ENCODE results near the gene CNBD2.
"Not testable (repeated sequence)": the region's sequence is repeated elsewhere in the genome, so short reads cannot be mapped to it uniquely, and the experiment has no call there.

Gene CNBD2

GRCh38 chr20:35991142-35991771 is 22.9 kb downstream of the CNBD2 start:
- Histone ChIP-seq H3K4me3 (ENCODE audit: low read depth in 1 of 2, low read length in 2 of 2) (no peak overlapping the region), H3K27ac (ENCODE audit: low read depth, low read length) (no peak overlapping the region), H3K36me3 (ENCODE audit: control insufficient read depth in 1 of 2, insufficient read depth in 2 of 2, low read length in 2 of 2) (no peaks in the 10 kb centered on the region), H3K9ac (ENCODE audit: low read depth in 1 of 2, low read length in 2 of 2) (no peak overlapping the region), H3K27me3 (ENCODE audit: control insufficient read depth in 1 of 2, insufficient read depth in 2 of 2, low read length in 2 of 2) (no peaks in the 10 kb centered on the region), H3K9me3 (ENCODE audit: control insufficient read depth in 1 of 2, low read length in 2 of 2) (no peaks in the 10 kb centered on the region), H3K4me1 (ENCODE audit: control insufficient read depth in 1 of 2, insufficient read depth in 2 of 2, low read length in 2 of 2) (no peaks in the 10 kb centered on the region)

GRCh38 chr20:35992713-35993335 is 24.4 kb downstream of the CNBD2 start:
- H3K27ac ChIP-seq (ENCODE audit: low read depth, low read length), result no peak overlapping the region
- no peak overlapping the region for H3K9ac ChIP-seq (ENCODE audit: low read depth in 1 of 2, low read length in 2 of 2)
- no peaks in the 10 kb centered on the region for H3K36me3 ChIP-seq (ENCODE audit: control insufficient read depth in 1 of 2, insufficient read depth in 2 of 2, low read length in 2 of 2)
- H3K27me3 ChIP-seq (ENCODE audit: control insufficient read depth in 1 of 2, insufficient read depth in 2 of 2, low read length in 2 of 2), result no peaks in the 10 kb centered on the region
- no peaks in the 10 kb centered on the region for H3K9me3 ChIP-seq (ENCODE audit: control insufficient read depth in 1 of 2, low read length in 2 of 2)
- H3K4me3 ChIP-seq (ENCODE audit: low read depth in 1 of 2, low read length in 2 of 2), result no peak overlapping the region
- H3K4me1 ChIP-seq (ENCODE audit: control insufficient read depth in 1 of 2, insufficient read depth in 2 of 2, low read length in 2 of 2), result no peaks in the 10 kb centered on the region

GRCh38 chr20:35994994-35995453 is 26.6 kb downstream of the CNBD2 start:
- H3K27ac ChIP-seq (ENCODE audit: low read depth, low read length), result no peak overlapping the region
- H3K9me3 ChIP-seq (ENCODE audit: control insufficient read depth in 1 of 2, low read length in 2 of 2), result no peaks in the 10 kb centered on the region
- H3K4me3 ChIP-seq (ENCODE audit: low read depth in 1 of 2, low read length in 2 of 2), result no peak overlapping the region
- H3K27me3 ChIP-seq (ENCODE audit: control insufficient read depth in 1 of 2, insufficient read depth in 2 of 2, low read length in 2 of 2), result no peaks in the 10 kb centered on the region
- H3K9ac ChIP-seq (ENCODE audit: low read depth in 1 of 2, low read length in 2 of 2), result no peak overlapping the region
- H3K4me1 ChIP-seq (ENCODE audit: control insufficient read depth in 1 of 2, insufficient read depth in 2 of 2, low read length in 2 of 2), result no peaks in the 10 kb centered on the region
- H3K36me3 ChIP-seq (ENCODE audit: control insufficient read depth in 1 of 2, insufficient read depth in 2 of 2, low read length in 2 of 2), result no peaks in the 10 kb centered on the region

GRCh38 chr20:35996492-35996891 is 28.1 kb downstream of the CNBD2 start:
- H3K4me1 ChIP-seq (ENCODE audit: control insufficient read depth in 1 of 2, insufficient read depth in 2 of 2, low read length in 2 of 2); H3K9ac ChIP-seq (ENCODE audit: low read depth in 1 of 2, low read length in 2 of 2); H3K27me3 ChIP-seq (ENCODE audit: control insufficient read depth in 1 of 2, insufficient read depth in 2 of 2, low read length in 2 of 2); H3K9me3 ChIP-seq (ENCODE audit: control insufficient read depth in 1 of 2, low read length in 2 of 2); H3K36me3 ChIP-seq (ENCODE audit: control insufficient read depth in 1 of 2, insufficient read depth in 2 of 2, low read length in 2 of 2); H3K4me3 ChIP-seq (ENCODE audit: low read depth in 1 of 2, low read length in 2 of 2); H3K27ac ChIP-seq (ENCODE audit: low read depth, low read length): not testable (repeated sequence)

GRCh38 chr20:36001331-36001730 is 32.9 kb downstream of the CNBD2 start:
- not testable (repeated sequence) for H3K27ac ChIP-seq (ENCODE audit: low read depth, low read length); H3K27me3 ChIP-seq (ENCODE audit: control insufficient read depth in 1 of 2, insufficient read depth in 2 of 2, low read length in 2 of 2); H3K4me3 ChIP-seq (ENCODE audit: low read depth in 1 of 2, low read length in 2 of 2); H3K36me3 ChIP-seq (ENCODE audit: control insufficient read depth in 1 of 2, insufficient read depth in 2 of 2, low read length in 2 of 2); H3K4me1 ChIP-seq (ENCODE audit: control insufficient read depth in 1 of 2, insufficient read depth in 2 of 2, low read length in 2 of 2); H3K9me3 ChIP-seq (ENCODE audit: control insufficient read depth in 1 of 2, low read length in 2 of 2); H3K9ac ChIP-seq (ENCODE audit: low read depth in 1 of 2, low read length in 2 of 2)

- no peaks in the 10 kb centered on the region for H3K27me3 ChIP-seq (ENCODE audit: control insufficient read depth in 1 of 2, insufficient read depth in 2 of 2, low read length in 2 of 2)
- H3K27ac ChIP-seq (ENCODE audit: low read depth, low read length), result no peak overlapping the region
- H3K36me3 ChIP-seq (ENCODE audit: control insufficient read depth in 1 of 2, insufficient read depth in 2 of 2, low read length in 2 of 2), result no peaks in the 10 kb centered on the region
- no peak overlapping the region for H3K9ac ChIP-seq (ENCODE audit: low read depth in 1 of 2, low read length in 2 of 2)
- peaks cover 0 to 6% of the 10 kb centered on the region in 2 donors for H3K9me3 ChIP-seq (ENCODE audit: control insufficient read depth in 1 of 2, low read length in 2 of 2)
- no peak overlapping the region for H3K4me3 ChIP-seq (ENCODE audit: low read depth in 1 of 2, low read length in 2 of 2)
- no peaks in the 10 kb centered on the region for H3K4me1 ChIP-seq (ENCODE audit: control insufficient read depth in 1 of 2, insufficient read depth in 2 of 2, low read length in 2 of 2)
These were observed 34.5 kb downstream of the CNBD2 start for GRCh38 chr20:36002855-36003254.

- no peaks in the 10 kb centered on the region for H3K4me1 ChIP-seq (ENCODE audit: control insufficient read depth in 1 of 2, insufficient read depth in 2 of 2, low read length in 2 of 2)
These were observed 35.7 kb downstream of the CNBD2 start for GRCh38 chr20:36004045-36004444.

GRCh38 chr20:36008461-36009035 is 40.2 kb downstream of the CNBD2 start:
- H3K4me3 ChIP-seq (ENCODE audit: low read depth in 1 of 2, low read length in 2 of 2), result no peak overlapping the region
- H3K27ac ChIP-seq (ENCODE audit: low read depth, low read length), result no peak overlapping the region
- H3K36me3 ChIP-seq (ENCODE audit: control insufficient read depth in 1 of 2, insufficient read depth in 2 of 2, low read length in 2 of 2), result no peaks in the 10 kb centered on the region
- H3K9ac ChIP-seq (ENCODE audit: low read depth in 1 of 2, low read length in 2 of 2), result no peak overlapping the region
- no peaks in the 10 kb centered on the region for H3K27me3 ChIP-seq (ENCODE audit: control insufficient read depth in 1 of 2, insufficient read depth in 2 of 2, low read length in 2 of 2)
- peaks cover 0 to 4% of the 10 kb centered on the region in 2 donors for H3K9me3 ChIP-seq (ENCODE audit: control insufficient read depth in 1 of 2, low read length in 2 of 2)
- no peaks in the 10 kb centered on the region for H3K4me1 ChIP-seq (ENCODE audit: control insufficient read depth in 1 of 2, insufficient read depth in 2 of 2, low read length in 2 of 2)

More at GRCh38 chr20:36004045-36004444, 35.7 kb downstream of the CNBD2 start:
- Histone ChIP-seq H3K36me3 (ENCODE audit: control insufficient read depth in 1 of 2, insufficient read depth in 2 of 2, low read length in 2 of 2) (no peaks in the 10 kb centered on the region), H3K9ac (ENCODE audit: low read depth in 1 of 2, low read length in 2 of 2) (no peak overlapping the region), H3K9me3 (ENCODE audit: control insufficient read depth in 1 of 2, low read length in 2 of 2) (peaks cover 0 to 6% of the 10 kb centered on the region in 2 donors), H3K27ac (ENCODE audit: low read depth, low read length) (no peak overlapping the region), H3K4me3 (ENCODE audit: low read depth in 1 of 2, low read length in 2 of 2) (no peak overlapping the region), H3K27me3 (ENCODE audit: control insufficient read depth in 1 of 2, insufficient read depth in 2 of 2, low read length in 2 of 2) (no peaks in the 10 kb centered on the region)

GRCh38 chr20:36010076-36010475 is 41.7 kb downstream of the CNBD2 start:
- Histone ChIP-seq H3K9me3 (ENCODE audit: control insufficient read depth in 1 of 2, low read length in 2 of 2) (no peaks in the 10 kb centered on the region), H3K27me3 (ENCODE audit: control insufficient read depth in 1 of 2, insufficient read depth in 2 of 2, low read length in 2 of 2) (no peaks in the 10 kb centered on the region), H3K36me3 (ENCODE audit: control insufficient read depth in 1 of 2, insufficient read depth in 2 of 2, low read length in 2 of 2) (no peaks in the 10 kb centered on the region), H3K4me3 (ENCODE audit: low read depth in 1 of 2, low read length in 2 of 2) (no peak overlapping the region), H3K27ac (ENCODE audit: low read depth, low read length) (no peak overlapping the region), H3K4me1 (ENCODE audit: control insufficient read depth in 1 of 2, insufficient read depth in 2 of 2, low read length in 2 of 2) (no peaks in the 10 kb centered on the region), H3K9ac (ENCODE audit: low read depth in 1 of 2, low read length in 2 of 2) (no peak overlapping the region)

GRCh38 chr20:36010825-36011224 is 42.4 kb downstream of the CNBD2 start:
- Histone ChIP-seq H3K9me3 (ENCODE audit: control insufficient read depth in 1 of 2, low read length in 2 of 2) (no peaks in the 10 kb centered on the region), H3K4me1 (ENCODE audit: control insufficient read depth in 1 of 2, insufficient read depth in 2 of 2, low read length in 2 of 2) (no peaks in the 10 kb centered on the region), H3K27ac (ENCODE audit: low read depth, low read length) (no peak overlapping the region), H3K9ac (ENCODE audit: low read depth in 1 of 2, low read length in 2 of 2) (no peak overlapping the region), H3K27me3 (ENCODE audit: control insufficient read depth in 1 of 2, insufficient read depth in 2 of 2, low read length in 2 of 2) (no peaks in the 10 kb centered on the region), H3K4me3 (ENCODE audit: low read depth in 1 of 2, low read length in 2 of 2) (no peak overlapping the region), H3K36me3 (ENCODE audit: control insufficient read depth in 1 of 2, insufficient read depth in 2 of 2, low read length in 2 of 2) (no peaks in the 10 kb centered on the region)
